Measurements from ENCODE around the gene BARHL1. TPM values are rescaled to one million over a fixed set of nuclear protein-coding genes. Genes with fewer than 3 reads are reported as not detected.

BARHL1 gene
- total RNA-seq, 1 donor from 2014 or later = not detected

- DNase-seq (ENCODE audit: low spot score) = no peak
- no peak for ATAC-seq
- intact Hi-C loops (cut with DNase I) = no loop called here
Observed at GRCh38 chr9:132637351-132637750, 54.9 kb downstream of the BARHL1 start.

GRCh38 chr9:132637801-132638200 is 55.4 kb downstream of the BARHL1 start:
- intact Hi-C loops (cut with DNase I) = no loop called here
- DNase-seq (ENCODE audit: low spot score) (no peak), ATAC-seq (no peak)

GRCh38 chr9:132638240-132638639 is 55.8 kb downstream of the BARHL1 start:
- ATAC-seq (no peak), DNase-seq (ENCODE audit: low spot score) (no peak)
- intact Hi-C loops (cut with DNase I) = no loop called here

GRCh38 chr9:132639322-132639721 is 56.9 kb downstream of the BARHL1 start:
- no peak for ATAC-seq

More at GRCh38 chr9:132639322-132639721, 56.9 kb downstream of the BARHL1 start:
- DNase-seq (ENCODE audit: low spot score) = no peak
- intact Hi-C loops (cut with DNase I) = no loop called here

Other genes starting within 250 kb of the BARHL1 start
- 66.7 TPM for gene SETX, start 227.6 kb upstream of the BARHL1 start, total RNA-seq
- gene TTF1, start 175.8 kb upstream of the BARHL1 start, total RNA-seq = 15.6 TPM
- gene CFAP77, start 172.4 kb upstream of the BARHL1 start, total RNA-seq = not detected
- gene DDX31, start 87.4 kb downstream of the BARHL1 start, total RNA-seq = 15.1 TPM
- gene GTF3C4, start 87.9 kb downstream of the BARHL1 start, total RNA-seq = 14.4 TPM